ENCODE results near the gene CD300A. TPM values are rescaled to one million over a fixed set of nuclear protein-coding genes. Genes with fewer than 3 reads are reported as not detected.
A peak's percentile ranks its signal among the peaks of the same experiment; 100 is the strongest.

Gene CD300A
- not detected in 2 replicates for total RNA-seq (2014; rRNA removed; shearing (Covaris generic))

GRCh38 chr17:74466111-74466827 lies at the start of gene CD300A:
Gene CD300A, plus strand, starts transcription at chr17:74466634. Its CDS starts 70 bp downstream, at chr17:74466704.
- no peak for DNase-seq (ENCODE audit: low read depth)

GRCh38 chr17:74417178-74418045 lies 49.0 kb upstream of the CD300A start:
- DNase-seq (ENCODE audit: low read depth): peak; percentile 83

DNA sequence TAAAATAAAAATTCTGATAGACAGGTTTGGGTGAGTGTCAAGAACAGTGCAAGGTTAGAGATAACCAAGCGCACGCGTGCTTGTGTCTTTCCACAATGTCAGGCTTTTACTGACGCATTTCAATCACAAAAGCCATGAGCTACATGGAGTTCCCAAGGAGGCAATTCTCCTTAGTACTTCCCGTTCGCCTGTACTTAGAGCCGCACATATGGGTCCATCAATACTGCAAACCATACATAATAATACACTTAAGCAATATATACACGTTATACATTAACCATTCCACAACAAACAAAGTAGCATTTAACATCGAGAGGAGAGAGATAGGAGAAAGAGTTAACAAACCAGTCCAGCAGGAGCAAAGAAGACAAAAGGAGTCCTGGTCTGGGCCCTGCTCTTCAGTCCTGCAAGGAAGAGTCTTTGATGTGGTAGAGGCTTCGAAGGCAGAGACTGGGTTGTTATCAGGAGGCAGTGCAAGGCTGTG lies 46.5 kb upstream of the CD300A start:
- DNase-seq (ENCODE audit: low read depth): no peak

DNA sequence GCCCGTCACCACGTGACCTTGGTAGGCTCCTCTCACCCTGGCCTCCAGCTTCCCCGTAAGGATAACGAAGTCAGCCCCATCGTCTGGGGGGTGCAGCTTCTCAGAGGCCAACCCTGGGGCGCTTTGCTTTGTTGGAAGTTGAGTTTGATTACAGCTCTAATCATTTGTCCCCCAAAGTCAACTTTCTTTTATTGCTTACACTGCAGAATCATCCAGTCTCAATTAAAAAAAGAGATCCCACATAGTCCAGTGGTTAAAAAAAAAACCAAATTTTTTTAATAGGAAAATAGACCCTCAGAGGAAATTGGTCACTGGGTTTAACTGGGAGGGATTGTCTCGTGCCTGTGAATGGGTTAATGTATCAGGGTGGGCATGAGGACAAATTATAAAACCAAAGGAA lies 42.3 kb upstream of the CD300A start:
- DNase-seq (ENCODE audit: low read depth): no peak

GRCh38 chr17:74424657-74425056 lies 41.8 kb upstream of the CD300A start:
- DNase-seq (ENCODE audit: low read depth): no peak

DNA sequence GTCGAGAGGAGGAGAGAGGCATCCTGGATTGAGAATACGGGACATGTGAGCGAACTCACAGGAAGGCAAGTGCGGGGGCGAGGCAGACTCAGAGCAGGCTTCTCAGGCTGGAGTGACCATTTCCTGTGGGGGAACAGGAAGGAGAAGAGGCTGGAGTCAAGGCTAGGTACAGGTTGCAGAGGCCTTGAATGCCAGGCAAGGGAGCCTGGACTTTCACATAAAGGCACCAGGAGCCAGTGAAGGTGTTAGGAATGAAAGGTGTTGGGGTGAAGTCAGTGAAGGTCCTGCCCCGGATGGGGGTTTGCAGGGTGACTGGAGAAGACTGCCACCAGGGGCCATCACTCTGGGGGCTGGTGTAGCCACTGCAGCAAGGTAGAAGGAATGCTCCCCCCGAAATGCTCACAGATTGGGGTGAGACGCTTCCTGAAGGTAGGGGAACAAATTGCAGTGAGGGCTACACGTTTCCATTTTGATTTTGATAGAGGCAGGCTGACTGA lies 39.8 kb upstream of the CD300A start:
- no peak for DNase-seq (ENCODE audit: low read depth)

DNA sequence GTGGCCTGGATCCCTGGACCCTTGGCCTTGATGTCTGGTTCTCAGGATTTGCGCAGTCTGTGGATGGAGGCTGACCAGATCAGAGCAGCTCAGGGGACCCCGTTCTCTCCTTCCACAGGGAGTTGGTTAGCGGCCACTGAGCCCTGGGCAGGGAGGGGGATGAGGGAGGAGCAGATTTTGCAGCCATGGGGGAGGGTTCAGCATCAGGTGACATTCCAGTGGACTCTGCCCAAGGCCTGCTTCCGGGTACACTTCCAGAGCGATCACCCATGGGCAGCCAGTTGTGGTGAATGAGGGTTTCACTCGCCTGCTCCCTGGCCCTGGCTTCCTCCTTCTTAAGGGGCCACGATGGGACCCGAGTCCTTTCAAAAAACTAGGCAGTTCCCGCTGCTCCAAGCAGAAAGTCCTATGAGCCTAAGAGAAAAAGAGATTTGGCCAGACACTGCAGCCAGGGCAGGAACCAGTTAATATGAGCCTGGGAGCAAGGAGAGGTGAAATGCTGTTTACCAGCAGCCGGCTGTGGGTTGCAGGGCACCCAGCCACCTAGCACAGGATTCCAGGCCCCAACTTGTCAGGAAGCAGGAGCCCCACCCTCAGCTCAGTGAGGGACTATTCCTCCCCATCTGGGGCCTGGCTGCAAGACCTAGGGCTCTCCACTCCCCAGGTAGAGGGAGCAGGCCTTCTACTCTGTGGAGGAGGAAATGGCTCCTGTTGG lies 39.2 kb upstream of the CD300A start:
- DNase-seq (ENCODE audit: low read depth): peak; percentile 50

GRCh38 chr17:74427763-74428153 lies 38.7 kb upstream of the CD300A start:
- DNase-seq (ENCODE audit: low read depth): no peak

GRCh38 chr17:74429604-74430384 lies 36.6 kb upstream of the CD300A start:
- DNase-seq (ENCODE audit: low read depth): peak; percentile 42

DNA sequence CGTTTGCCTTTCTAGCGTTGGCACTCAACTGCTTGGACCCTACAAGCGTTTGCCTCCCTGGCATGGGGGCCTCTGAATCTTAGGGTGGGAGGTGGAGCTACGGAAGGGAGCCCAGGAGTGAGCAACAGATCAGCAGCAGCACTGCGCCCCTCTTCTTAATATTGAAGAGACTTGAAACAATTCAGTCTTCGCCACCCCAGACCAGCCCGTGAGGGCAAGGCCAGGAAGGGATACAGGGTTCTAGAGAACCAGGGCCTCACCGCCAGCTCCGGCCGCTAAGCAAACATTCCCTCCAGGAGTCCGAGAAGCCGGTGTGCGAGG lies 36.1 kb upstream of the CD300A start:
- no peak for DNase-seq (ENCODE audit: low read depth)

DNA sequence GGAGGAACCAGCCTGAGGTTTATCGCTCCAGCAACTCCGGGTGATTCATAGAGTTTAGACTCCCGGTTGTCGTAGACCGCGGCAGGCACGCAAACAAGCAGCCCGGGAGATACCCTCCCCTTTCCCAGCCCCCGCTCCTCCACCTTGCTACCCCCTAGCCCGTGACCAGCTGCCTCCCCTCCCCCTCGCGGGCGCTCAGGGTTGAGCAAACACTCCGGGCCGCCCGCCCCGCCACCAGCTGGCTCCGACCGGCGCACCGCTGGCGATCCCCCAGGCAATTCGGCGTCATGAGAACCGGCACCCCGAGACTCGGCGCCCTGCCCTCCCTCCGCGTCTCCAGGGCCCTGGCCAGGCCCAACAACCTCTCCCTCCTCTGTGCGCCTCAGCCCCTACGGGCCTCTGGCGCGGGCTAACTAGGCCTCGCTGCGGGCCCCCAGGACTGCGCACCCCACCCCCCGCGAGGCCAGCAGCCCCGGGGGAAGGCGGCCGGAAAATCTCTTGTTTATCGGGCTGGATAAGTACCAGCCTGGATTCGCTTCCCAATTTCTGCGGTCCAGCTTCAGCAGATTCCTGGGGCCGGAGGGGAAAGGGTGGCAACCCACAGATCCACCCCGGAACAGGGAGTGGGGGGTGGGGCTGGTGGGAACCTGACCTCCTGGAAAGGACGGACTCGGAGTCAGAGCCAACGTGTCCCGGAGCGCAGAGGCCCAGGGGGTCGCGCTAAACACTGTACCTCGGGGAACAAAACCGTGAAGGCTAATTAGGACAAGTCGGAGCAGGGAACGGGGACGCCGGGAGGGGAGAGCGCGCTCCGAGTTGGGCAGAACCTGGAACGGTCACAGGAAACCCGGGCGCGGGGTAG lies 35.5 kb upstream of the CD300A start:
- peak; percentile 95 for DNase-seq (ENCODE audit: low read depth)

GRCh38 chr17:74431568-74432423 lies 34.6 kb upstream of the CD300A start, which contains the start of gene GPRC5C:
Gene GPRC5C, plus strand, starts transcription at chr17:74432088. Its CDS starts 7,689 bp downstream, at chr17:74439777.
- peak; percentile 85 for DNase-seq (ENCODE audit: low read depth)

DNA sequence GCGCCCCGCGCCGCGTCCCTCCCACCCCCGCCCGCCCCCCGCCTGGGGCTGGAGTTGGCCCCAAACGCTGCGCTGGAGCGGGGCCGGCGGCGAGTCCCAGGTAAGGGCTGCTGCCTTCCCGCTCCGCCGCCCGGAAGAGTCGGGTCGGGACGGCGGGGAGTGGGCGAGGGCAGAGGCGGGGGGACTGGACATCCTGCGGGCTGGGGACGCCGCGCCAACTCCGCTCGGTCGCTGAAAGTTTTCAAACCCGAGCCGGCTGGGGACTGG lies 34.1 kb upstream of the CD300A start:
- no peak for DNase-seq (ENCODE audit: low read depth)

DNA sequence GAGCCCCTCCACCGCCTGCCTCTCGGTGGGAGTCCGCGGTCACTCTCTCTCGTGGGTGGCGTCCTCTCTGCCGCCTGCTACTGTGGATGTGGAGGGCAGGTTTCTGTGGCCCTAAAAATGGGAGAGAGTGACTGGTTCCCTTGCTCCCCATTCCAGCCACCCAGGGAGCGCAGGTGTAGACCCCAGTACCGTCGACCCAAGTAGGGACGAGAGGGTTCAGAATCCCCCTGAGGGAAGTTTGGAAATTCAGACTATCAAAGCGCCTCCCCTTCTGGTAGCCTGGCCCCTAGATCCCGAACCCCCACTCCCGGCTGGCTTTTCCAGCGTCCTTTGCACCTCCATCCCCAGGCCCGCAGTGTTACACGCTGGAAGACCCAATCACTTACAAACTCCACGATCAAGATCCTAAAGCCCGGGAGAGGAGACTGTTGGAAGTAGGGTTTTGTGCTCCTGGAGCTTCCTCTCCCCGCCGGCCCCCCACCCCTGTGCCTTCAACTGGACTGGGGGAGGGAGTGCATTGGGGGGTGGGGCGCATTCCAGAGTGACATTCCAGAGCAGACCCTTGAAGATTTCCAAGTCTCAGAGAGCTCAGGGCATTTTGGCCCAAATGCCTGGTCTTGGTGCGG lies 33.6 kb upstream of the CD300A start:
- no peak for DNase-seq (ENCODE audit: low read depth)

DNA sequence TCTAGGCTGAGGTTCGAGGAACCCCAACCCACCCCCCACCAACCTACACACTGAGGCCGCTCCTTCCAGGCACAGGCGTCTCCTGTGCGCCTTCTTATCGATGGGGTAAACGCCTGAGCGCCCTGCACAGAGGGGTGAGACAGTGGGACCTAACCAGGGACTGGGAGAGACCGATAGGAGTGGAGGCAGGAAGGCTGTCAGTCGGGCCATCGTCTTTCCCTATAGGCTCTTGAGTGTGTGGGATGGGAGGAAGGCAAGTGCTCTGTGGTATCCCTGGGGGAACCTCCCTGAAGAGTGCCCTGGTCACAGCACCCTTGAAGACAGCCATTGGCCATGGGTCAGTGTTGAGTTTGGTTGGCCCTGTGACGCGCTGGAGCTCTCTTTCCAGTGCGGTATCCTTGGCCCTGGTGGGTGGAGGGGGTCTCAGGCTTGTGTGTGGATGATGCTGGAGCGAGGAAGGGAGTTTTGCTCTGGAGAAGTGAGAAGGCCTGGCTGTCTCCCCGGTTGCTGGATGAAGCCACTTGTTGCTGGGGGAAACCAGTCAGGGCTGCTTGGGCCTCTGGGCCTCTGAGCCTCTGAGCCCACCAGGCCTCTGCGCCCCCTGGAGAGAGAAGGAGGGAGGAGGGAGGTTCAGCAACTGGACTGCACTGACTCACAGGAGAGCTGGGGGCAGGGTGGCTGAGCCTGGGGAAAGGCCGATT lies 32.9 kb upstream of the CD300A start:
- DNase-seq (ENCODE audit: low read depth): peak; percentile 33

DNA sequence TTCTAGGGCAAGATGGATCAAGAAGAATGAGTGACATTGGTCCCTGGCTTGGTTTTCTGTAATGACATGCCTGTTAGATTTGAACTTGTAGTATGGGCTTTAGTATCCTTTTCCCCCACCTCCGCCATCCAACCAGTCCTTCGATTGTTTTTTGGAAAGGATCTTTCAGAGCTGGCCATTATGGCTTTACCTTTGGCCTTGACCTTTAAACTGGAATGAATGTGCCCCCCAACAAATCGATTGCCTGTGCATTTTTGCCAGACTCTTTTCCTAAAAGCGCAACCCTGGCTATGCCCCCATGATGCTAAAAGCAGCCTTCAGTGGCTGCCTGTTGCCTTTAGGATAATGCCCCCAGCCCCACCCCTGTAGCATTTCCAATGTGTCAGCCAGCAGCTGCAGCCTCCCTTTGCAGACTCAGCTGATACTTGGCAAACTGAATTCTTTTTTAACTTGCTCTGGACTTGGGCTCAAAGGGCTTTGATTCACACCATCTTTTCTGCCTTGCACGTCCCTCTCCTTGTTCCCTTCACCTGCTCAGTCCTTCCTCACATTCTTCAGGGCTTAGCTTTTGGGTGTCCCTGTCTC lies 30.6 kb upstream of the CD300A start:
- DNase-seq (ENCODE audit: low read depth): no peak

- no peak for DNase-seq (ENCODE audit: low read depth)
These were observed 28.7 kb upstream of the CD300A start for GRCh38 chr17:74437702-74438101.

All from M059J (cell line).